ENCODE data around the gene GGT6.

The GGT6 gene

GRCh38 chr17:4554441-4554996 lies 5.9 kb downstream of the GGT6 start:
- peaks cover 16% of the 10 kb centered on the region for H3K4me1 ChIP-seq (ENCODE audit: control insufficient read depth, insufficient read depth, low read length)
- peak overlapping the region; percentile 92 for H3K4me3 ChIP-seq (ENCODE audit: low read length)
- no peaks in the 10 kb centered on the region for H3K27me3 ChIP-seq (ENCODE audit: control insufficient read depth, insufficient read depth, low read length)
- peaks cover 23% of the 10 kb centered on the region for H3K36me3 ChIP-seq (ENCODE audit: control insufficient read depth, insufficient read depth, low read length)
- H3K9ac ChIP-seq (ENCODE audit: low read length) = peak overlapping the region; percentile 78
- H3K27ac ChIP-seq (ENCODE audit: low read depth, low read length) = no peak overlapping the region

GRCh38 chr17:4553669-4554068 lies 6.7 kb downstream of the GGT6 start:
- H3K27ac ChIP-seq (ENCODE audit: low read depth, low read length) = no peak overlapping the region
- no peak overlapping the region for H3K4me3 ChIP-seq (ENCODE audit: low read length)
- no peak overlapping the region for H3K9ac ChIP-seq (ENCODE audit: low read length)
- H3K27me3 ChIP-seq (ENCODE audit: control insufficient read depth, insufficient read depth, low read length) = no peaks in the 10 kb centered on the region
- peaks cover 30% of the 10 kb centered on the region for H3K36me3 ChIP-seq (ENCODE audit: control insufficient read depth, insufficient read depth, low read length)
- H3K4me1 ChIP-seq (ENCODE audit: control insufficient read depth, insufficient read depth, low read length) = peaks cover 16% of the 10 kb centered on the region

GRCh38 chr17:4551796-4552525 lies 8.4 kb downstream of the GGT6 start:
- H3K27ac ChIP-seq (ENCODE audit: low read depth, low read length) = no peak overlapping the region
- H3K27me3 ChIP-seq (ENCODE audit: control insufficient read depth, insufficient read depth, low read length) = no peaks in the 10 kb centered on the region
- no peak overlapping the region for H3K9ac ChIP-seq (ENCODE audit: low read length)
- H3K36me3 ChIP-seq (ENCODE audit: control insufficient read depth, insufficient read depth, low read length) = peaks cover 40% of the 10 kb centered on the region
- H3K4me1 ChIP-seq (ENCODE audit: control insufficient read depth, insufficient read depth, low read length) = peaks cover 16% of the 10 kb centered on the region
- no peak overlapping the region for H3K4me3 ChIP-seq (ENCODE audit: low read length)

GRCh38 chr17:4551141-4551540 lies 9.2 kb downstream of the GGT6 start:
- Histone ChIP-seq H3K4me1 (ENCODE audit: control insufficient read depth, insufficient read depth, low read length) (peaks cover 15% of the 10 kb centered on the region), H3K27ac (ENCODE audit: low read depth, low read length) (no peak overlapping the region), H3K4me3 (ENCODE audit: low read length) (no peak overlapping the region), H3K36me3 (ENCODE audit: control insufficient read depth, insufficient read depth, low read length) (peaks cover 40% of the 10 kb centered on the region), H3K9ac (ENCODE audit: low read length) (no peak overlapping the region), H3K27me3 (ENCODE audit: control insufficient read depth, insufficient read depth, low read length) (no peaks in the 10 kb centered on the region)

- H3K27me3 ChIP-seq (ENCODE audit: control insufficient read depth, insufficient read depth, low read length) = no peaks in the 10 kb centered on the region
- H3K36me3 ChIP-seq (ENCODE audit: control insufficient read depth, insufficient read depth, low read length) = peaks cover 42% of the 10 kb centered on the region
- no peak overlapping the region for H3K9ac ChIP-seq (ENCODE audit: low read length)
- H3K4me3 ChIP-seq (ENCODE audit: low read length) = no peak overlapping the region
- H3K4me1 ChIP-seq (ENCODE audit: control insufficient read depth, insufficient read depth, low read length) = peaks cover 9% of the 10 kb centered on the region
- no peak overlapping the region for H3K27ac ChIP-seq (ENCODE audit: low read depth, low read length)
These were observed 9.8 kb downstream of the GGT6 start for GRCh38 chr17:4550534-4551039.

- Histone ChIP-seq H3K27ac (ENCODE audit: low read depth, low read length) (no peak overlapping the region), H3K9ac (ENCODE audit: low read length) (no peak overlapping the region), H3K4me1 (ENCODE audit: control insufficient read depth, insufficient read depth, low read length) (peaks cover 9% of the 10 kb centered on the region), H3K27me3 (ENCODE audit: control insufficient read depth, insufficient read depth, low read length) (no peaks in the 10 kb centered on the region), H3K36me3 (ENCODE audit: control insufficient read depth, insufficient read depth, low read length) (peaks cover 42% of the 10 kb centered on the region), H3K4me3 (ENCODE audit: low read length) (no peak overlapping the region)
These were observed 10.4 kb downstream of the GGT6 start for GRCh38 chr17:4549781-4550533.

- Histone ChIP-seq H3K9ac (ENCODE audit: low read length) (no peak overlapping the region), H3K27me3 (ENCODE audit: control insufficient read depth, insufficient read depth, low read length) (no peaks in the 10 kb centered on the region), H3K4me1 (ENCODE audit: control insufficient read depth, insufficient read depth, low read length) (no peaks in the 10 kb centered on the region), H3K27ac (ENCODE audit: low read depth, low read length) (no peak overlapping the region), H3K36me3 (ENCODE audit: control insufficient read depth, insufficient read depth, low read length) (peaks cover 42% of the 10 kb centered on the region), H3K4me3 (ENCODE audit: low read length) (no peak overlapping the region)
These were observed 11.5 kb downstream of the GGT6 start for GRCh38 chr17:4548721-4549531.

- no peak overlapping the region for H3K27ac ChIP-seq (ENCODE audit: low read depth, low read length)
- H3K27me3 ChIP-seq (ENCODE audit: control insufficient read depth, insufficient read depth, low read length) = no peaks in the 10 kb centered on the region
- H3K4me1 ChIP-seq (ENCODE audit: control insufficient read depth, insufficient read depth, low read length) = no peaks in the 10 kb centered on the region
- no peak overlapping the region for H3K4me3 ChIP-seq (ENCODE audit: low read length)
- no peak overlapping the region for H3K9ac ChIP-seq (ENCODE audit: low read length)
- H3K36me3 ChIP-seq (ENCODE audit: control insufficient read depth, insufficient read depth, low read length) = peaks cover 40% of the 10 kb centered on the region
These were observed 12.3 kb downstream of the GGT6 start for GRCh38 chr17:4548061-4548461.

- Histone ChIP-seq H3K36me3 (ENCODE audit: control insufficient read depth, insufficient read depth, low read length) (peaks cover 43% of the 10 kb centered on the region), H3K9ac (ENCODE audit: low read length) (no peak overlapping the region), H3K4me3 (ENCODE audit: low read length) (no peak overlapping the region), H3K27me3 (ENCODE audit: control insufficient read depth, insufficient read depth, low read length) (no peaks in the 10 kb centered on the region), H3K27ac (ENCODE audit: low read depth, low read length) (no peak overlapping the region), H3K4me1 (ENCODE audit: control insufficient read depth, insufficient read depth, low read length) (no peaks in the 10 kb centered on the region)
These were observed 13.1 kb downstream of the GGT6 start for GRCh38 chr17:4547118-4547906.

- no peaks in the 10 kb centered on the region for H3K27me3 ChIP-seq (ENCODE audit: control insufficient read depth, insufficient read depth, low read length)
- no peaks in the 10 kb centered on the region for H3K4me1 ChIP-seq (ENCODE audit: control insufficient read depth, insufficient read depth, low read length)
- H3K4me3 ChIP-seq (ENCODE audit: low read length) = no peak overlapping the region
- no peak overlapping the region for H3K27ac ChIP-seq (ENCODE audit: low read depth, low read length)
- peaks cover 42% of the 10 kb centered on the region for H3K36me3 ChIP-seq (ENCODE audit: control insufficient read depth, insufficient read depth, low read length)
- H3K9ac ChIP-seq (ENCODE audit: low read length) = no peak overlapping the region
These were observed 15.0 kb downstream of the GGT6 start for GRCh38 chr17:4545217-4545951.

- peaks cover 42% of the 10 kb centered on the region for H3K36me3 ChIP-seq (ENCODE audit: control insufficient read depth, insufficient read depth, low read length)
- H3K4me1 ChIP-seq (ENCODE audit: control insufficient read depth, insufficient read depth, low read length) = no peaks in the 10 kb centered on the region
- no peak overlapping the region for H3K9ac ChIP-seq (ENCODE audit: low read length)
- H3K4me3 ChIP-seq (ENCODE audit: low read length) = no peak overlapping the region
- H3K27ac ChIP-seq (ENCODE audit: low read depth, low read length) = no peak overlapping the region
- H3K27me3 ChIP-seq (ENCODE audit: control insufficient read depth, insufficient read depth, low read length) = no peaks in the 10 kb centered on the region
These were observed 15.5 kb downstream of the GGT6 start for GRCh38 chr17:4544951-4545216.
